ENCODE data around the gene DGCR6L. TPM values are rescaled to one million over a fixed set of nuclear protein-coding genes. Genes with fewer than 3 reads are reported as not detected.

DGCR6L gene
- total RNA-seq, 1 donor from 2014 or later, result 29.0 TPM

DNA sequence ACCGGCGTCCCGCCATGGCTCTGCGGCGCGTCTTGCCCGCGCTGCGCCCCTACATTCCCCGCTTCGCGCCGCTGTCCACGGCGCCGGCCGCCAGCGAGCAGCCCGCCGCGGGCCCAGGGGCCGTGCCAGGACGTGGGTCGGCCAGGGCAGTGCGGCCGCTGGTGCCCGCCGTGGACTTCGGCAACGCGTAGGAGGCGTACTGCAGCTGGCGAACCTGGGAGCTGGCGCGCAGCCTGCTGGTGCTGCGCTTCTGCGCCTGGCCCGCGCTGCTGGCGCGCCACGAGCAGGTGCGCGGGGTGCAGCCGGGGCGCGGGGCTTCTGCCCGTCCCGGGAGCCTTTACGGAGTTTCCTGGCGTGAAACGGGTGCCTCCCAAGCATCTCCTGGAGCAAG lies 20.1 kb downstream of the DGCR6L start:
- H3K27ac Mint-ChIP-seq, result no peak overlapping the region
- H3K4me3 Mint-ChIP-seq (ENCODE audit: low read depth), result peak overlapping the region; percentile 57
- no peaks in the 10 kb centered on the region for H3K9me3 Mint-ChIP-seq
- H3K4me1 Mint-ChIP-seq (ENCODE audit: low read depth), result peaks cover 2% of the 10 kb centered on the region
- no peak for DNase-seq (ENCODE audit: low spot score)
- no peaks in the 10 kb centered on the region for H3K36me3 Mint-ChIP-seq (ENCODE audit: low read depth)
- intact Hi-C loops (cut with micrococcal nuclease), result loop anchor here (2.0 kb wide), 1 partner anchor 21 kb away; the partner anchor contains the start of gene DGCR6L
- H3K27me3 Mint-ChIP-seq (ENCODE audit: low read depth), result peaks cover 26% of the 10 kb centered on the region

DNA sequence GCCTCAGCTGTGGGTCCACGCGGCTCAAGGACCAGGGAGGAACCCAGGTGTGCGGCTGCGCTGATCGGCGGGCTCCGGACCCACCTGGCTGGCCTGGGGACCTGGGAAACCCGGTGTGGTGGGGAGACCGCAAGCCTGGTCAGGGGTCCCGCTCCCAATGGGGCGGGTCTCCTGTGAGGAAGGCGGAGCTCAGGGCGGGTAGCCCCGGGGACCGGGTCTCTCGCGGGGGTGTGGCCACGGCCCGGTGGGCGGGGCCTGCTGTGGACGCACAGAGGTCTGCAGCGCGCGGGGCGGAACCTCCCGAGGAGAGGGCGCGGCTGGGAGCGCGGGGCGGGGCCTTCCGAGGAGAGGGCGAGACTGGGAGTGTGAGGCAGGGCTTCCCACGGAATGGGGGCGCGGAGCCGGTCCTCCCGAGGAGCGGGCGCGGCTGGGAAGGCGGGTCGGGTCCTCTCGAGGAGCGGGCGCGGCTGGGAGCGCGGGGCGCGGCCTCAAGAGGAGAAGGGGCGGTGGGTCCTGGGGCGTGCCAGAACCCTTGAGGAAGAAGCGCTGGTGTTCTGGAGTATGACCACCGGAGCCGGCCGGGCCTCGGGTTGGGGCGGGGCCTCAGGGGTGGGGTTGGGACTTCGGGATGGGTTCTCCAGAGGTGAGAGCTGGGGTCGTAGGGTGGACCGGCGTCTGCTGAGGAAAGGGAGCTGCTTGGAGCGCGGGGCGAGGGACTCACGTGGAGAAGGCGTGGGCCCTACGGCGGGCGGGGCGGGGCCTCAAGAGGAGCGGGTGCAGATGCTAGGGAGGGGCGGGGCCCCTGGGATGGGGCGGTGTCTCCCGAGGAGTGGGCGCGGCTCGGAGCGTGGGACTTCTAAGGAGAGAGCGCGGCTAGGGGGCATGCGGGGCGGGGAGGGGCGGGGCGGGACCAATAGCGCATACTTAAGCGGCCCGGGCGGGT lies 20.8 kb downstream of the DGCR6L start:
- Mint-ChIP-seq H3K4me1 (ENCODE audit: low read depth) (peaks cover 2% of the 10 kb centered on the region), H3K36me3 (ENCODE audit: low read depth) (no peaks in the 10 kb centered on the region), H3K27me3 (ENCODE audit: low read depth) (peaks cover 26% of the 10 kb centered on the region), H3K27ac (no peak overlapping the region), H3K9me3 (no peaks in the 10 kb centered on the region), H3K4me3 (ENCODE audit: low read depth) (peak overlapping the region; percentile 79)
- peak; percentile 87 for DNase-seq (ENCODE audit: low spot score)
- intact Hi-C loops (cut with micrococcal nuclease), result loop anchor here (2.0 kb wide), 1 partner anchor 22 kb away; the partner anchor contains the start of gene DGCR6L

DNA sequence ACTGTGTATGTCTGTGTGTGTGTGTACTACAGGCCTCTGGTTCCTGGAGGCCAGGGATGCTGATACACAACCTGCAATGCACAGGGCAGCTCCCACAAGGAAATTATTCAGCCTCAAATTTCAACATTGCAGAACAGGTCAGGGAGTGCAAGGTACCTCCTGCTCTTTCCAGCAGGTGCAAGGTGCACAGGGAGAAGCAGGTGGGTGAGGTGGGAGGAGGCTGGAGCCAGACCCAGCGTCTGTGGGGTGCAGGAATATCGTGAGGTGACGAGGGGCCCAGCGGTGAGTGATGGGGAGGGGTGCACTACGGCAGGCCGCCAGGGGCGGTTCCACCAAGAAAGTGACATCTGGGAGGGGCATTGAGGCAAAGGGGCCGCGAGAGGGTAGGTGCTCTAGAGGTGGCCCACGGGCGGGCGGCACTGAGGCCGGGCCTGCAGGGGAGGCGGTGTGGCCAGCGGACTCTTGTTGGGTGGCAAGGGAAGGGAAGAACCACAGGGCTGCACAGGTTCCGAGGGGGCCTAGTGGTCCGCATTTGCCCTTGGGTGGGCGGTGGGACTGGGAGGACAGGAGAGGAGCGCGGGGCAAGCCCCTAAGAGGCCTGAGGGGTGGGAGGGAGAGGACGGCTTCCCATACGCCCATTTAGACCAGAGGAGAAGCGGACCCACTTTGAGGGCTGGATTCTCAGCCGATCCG lies 21.6 kb downstream of the DGCR6L start:
- Mint-ChIP-seq H3K27me3 (ENCODE audit: low read depth) (peaks cover 26% of the 10 kb centered on the region), H3K27ac (no peak overlapping the region), H3K4me1 (ENCODE audit: low read depth) (peaks cover 2% of the 10 kb centered on the region), H3K9me3 (no peaks in the 10 kb centered on the region), H3K4me3 (ENCODE audit: low read depth) (peak overlapping the region; percentile 49), H3K36me3 (ENCODE audit: low read depth) (no peaks in the 10 kb centered on the region)
- DNase-seq (ENCODE audit: low spot score), result no peak
- intact Hi-C loops (cut with micrococcal nuclease), result loop anchor here (2.0 kb wide), 1 partner anchor 23 kb away; the partner anchor contains the start of gene DGCR6L

DNA sequence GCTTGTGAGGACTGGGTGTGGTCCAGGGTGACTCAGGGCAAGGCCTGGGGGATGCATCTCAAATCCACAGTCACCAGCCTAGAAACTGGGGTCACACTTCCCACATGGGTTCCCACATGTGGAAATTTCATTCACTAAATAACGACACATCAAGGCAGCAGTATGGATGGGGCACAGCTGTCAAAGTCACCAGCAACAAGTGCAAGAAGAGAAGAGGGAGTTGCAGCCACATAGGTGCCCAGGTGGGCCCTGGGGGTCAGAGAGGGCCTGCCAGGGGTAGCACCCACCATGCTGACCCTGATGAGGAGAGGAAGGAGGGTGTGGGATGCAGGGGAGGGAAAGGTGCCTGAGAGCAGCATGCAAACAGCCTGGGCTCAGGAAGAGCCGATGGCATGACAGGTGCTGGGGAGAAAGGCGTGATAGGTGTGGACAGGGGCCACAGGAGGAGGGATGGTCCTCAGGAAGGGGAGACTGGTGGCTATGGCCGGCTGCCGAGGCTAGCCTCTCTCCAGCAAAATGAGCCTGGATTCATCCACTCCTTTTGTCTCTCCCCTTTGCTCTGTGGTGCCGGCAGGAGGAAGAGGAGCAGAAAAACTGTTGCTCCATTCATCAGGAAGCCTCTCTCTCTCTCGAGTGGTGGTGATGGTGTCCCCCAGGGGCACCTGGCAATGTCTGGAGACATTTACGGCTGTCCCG lies 22.3 kb downstream of the DGCR6L start:
- DNase-seq (ENCODE audit: low spot score), result no peak
- intact Hi-C loops (cut with micrococcal nuclease), result loop anchor here (2.0 kb wide), 1 partner anchor 23 kb away; the partner anchor contains the start of gene DGCR6L
- no peaks in the 10 kb centered on the region for H3K9me3 Mint-ChIP-seq
- peak overlapping the region; percentile 49 for H3K4me3 Mint-ChIP-seq (ENCODE audit: low read depth)
- H3K4me1 Mint-ChIP-seq (ENCODE audit: low read depth), result no peaks in the 10 kb centered on the region
- H3K36me3 Mint-ChIP-seq (ENCODE audit: low read depth), result no peaks in the 10 kb centered on the region
- H3K27me3 Mint-ChIP-seq (ENCODE audit: low read depth), result peaks cover 23% of the 10 kb centered on the region
- no peak overlapping the region for H3K27ac Mint-ChIP-seq

DNA sequence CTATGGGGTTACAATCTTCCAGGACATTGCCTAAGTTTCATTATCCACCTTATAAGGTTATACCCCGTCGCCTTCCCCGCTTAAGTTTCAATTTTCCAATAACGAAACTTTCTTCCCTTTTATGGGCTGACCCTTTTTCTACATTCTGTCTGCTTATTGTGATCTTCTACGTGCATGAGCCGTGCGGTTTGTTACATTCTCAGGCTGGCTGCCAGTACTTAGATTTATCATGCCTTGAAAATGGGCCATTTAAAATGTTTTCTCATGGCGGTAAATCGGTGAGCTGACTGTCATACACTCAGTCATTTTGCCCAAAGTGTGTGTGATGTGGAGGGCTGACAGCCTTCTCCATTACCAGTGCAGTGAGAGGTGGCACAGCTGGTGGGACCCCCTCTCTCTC lies 23.3 kb downstream of the DGCR6L start:
- no peaks in the 10 kb centered on the region for H3K9me3 Mint-ChIP-seq
- H3K27ac Mint-ChIP-seq, result no peak overlapping the region
- H3K4me1 Mint-ChIP-seq (ENCODE audit: low read depth), result no peaks in the 10 kb centered on the region
- no peak for DNase-seq (ENCODE audit: low spot score)
- intact Hi-C loops (cut with micrococcal nuclease), result no loop called here
- no peaks in the 10 kb centered on the region for H3K36me3 Mint-ChIP-seq (ENCODE audit: low read depth)
- H3K4me3 Mint-ChIP-seq (ENCODE audit: low read depth), result no peak overlapping the region
- H3K27me3 Mint-ChIP-seq (ENCODE audit: low read depth), result peaks cover 19% of the 10 kb centered on the region

DNA sequence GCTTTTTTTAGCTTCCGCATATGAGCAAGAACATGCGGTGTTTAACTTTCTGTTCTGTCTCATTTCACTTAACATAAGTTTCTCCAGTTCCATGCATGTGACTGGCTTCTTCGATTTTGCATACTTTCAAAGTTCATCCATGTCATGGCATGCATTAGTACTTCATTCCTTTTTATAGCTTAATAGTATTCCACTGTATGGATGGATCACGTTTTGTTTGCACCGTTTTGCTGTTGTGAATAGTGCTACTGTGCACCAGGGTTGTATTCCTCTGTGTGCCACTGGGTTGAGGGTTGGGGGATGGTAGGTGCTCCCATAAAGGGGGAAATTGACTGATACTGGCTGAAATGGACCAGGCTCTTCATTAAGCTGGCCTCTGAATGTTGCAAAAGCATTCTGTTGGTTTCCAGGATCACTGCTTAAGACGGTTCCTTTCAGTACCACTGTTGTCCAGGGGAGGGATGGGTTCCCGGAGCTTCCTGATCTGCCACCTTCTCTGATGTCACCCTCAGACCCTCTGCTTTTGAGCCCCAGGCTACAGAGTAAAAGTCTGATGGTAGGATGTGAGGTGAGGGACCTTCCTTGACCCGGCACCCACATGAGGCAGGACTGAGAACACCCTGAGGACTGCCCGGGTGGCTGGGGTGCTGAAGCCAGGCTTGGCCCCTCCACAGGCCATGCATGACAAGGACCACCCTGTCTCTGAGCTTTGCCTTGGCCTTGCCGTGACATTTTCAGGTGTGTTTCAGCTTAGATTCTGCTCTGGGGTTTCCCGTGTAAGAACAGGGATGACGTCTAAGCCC lies 24.4 kb downstream of the DGCR6L start:
- no peaks in the 10 kb centered on the region for H3K4me1 Mint-ChIP-seq (ENCODE audit: low read depth)
- intact Hi-C loops (cut with micrococcal nuclease), result no loop called here
- peaks cover 11% of the 10 kb centered on the region for H3K27me3 Mint-ChIP-seq (ENCODE audit: low read depth)
- no peak overlapping the region for H3K4me3 Mint-ChIP-seq (ENCODE audit: low read depth)
- no peak for DNase-seq (ENCODE audit: low spot score)
- no peaks in the 10 kb centered on the region for H3K9me3 Mint-ChIP-seq
- H3K36me3 Mint-ChIP-seq (ENCODE audit: low read depth), result no peaks in the 10 kb centered on the region
- H3K27ac Mint-ChIP-seq, result no peak overlapping the region

DNA sequence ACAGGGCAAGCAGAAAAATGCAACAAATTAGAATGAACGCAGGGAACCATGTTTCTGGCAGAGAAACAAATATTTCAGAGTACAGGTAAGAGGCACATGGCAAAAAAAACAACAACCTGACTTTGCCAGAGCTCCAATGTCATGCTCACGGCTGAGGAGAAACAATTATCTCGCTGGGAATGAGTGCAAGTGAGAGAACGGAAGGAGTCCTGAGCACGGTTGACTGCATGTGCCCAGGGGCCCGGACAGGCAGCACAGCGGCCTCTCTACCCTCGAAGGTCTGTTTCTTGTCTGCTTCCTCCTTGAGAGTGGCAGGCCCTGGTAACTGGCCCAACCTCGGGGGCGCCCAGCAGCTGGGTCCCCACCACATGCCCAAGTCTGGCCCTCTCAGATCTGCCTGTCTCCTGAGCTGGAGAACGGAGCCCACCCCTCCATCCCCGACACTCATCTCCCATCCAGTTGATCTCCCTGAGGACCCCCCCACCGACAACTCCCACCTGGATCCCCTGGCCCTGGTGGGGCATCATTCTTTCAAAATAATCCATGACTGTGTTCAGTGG lies 27.1 kb downstream of the DGCR6L start:
- Mint-ChIP-seq H3K4me3 (ENCODE audit: low read depth) (no peak overlapping the region), H3K9me3 (no peaks in the 10 kb centered on the region)
- intact Hi-C loops (cut with micrococcal nuclease), result no loop called here

DNA sequence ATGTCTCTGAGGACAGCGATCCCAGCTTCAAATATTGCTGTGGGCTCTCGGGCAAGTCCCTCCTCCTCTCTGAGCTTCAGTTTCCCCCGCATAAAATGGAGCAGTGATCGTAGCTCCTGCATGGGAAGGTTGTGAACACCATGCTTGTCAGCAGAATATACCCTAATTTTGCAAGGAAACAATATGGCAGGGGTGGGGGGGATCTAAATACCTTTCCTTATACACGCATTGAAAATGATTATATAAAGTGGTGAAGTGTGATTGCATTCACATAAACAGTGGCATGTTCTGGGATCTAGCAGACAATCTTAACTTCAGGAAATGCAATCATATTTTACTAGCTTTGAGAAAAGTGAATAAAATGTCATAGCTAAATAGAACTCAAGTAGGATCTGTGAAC lies 27.8 kb downstream of the DGCR6L start:
- intact Hi-C loops (cut with micrococcal nuclease), result no loop called here
- H3K4me3 Mint-ChIP-seq (ENCODE audit: low read depth), result no peak overlapping the region
- no peaks in the 10 kb centered on the region for H3K4me1 Mint-ChIP-seq (ENCODE audit: low read depth)
- H3K9me3 Mint-ChIP-seq, result no peaks in the 10 kb centered on the region
- H3K27ac Mint-ChIP-seq, result no peak overlapping the region
- H3K36me3 Mint-ChIP-seq (ENCODE audit: low read depth), result no peaks in the 10 kb centered on the region
- H3K27me3 Mint-ChIP-seq (ENCODE audit: low read depth), result peaks cover under 1% of the 10 kb centered on the region
- no peak for DNase-seq (ENCODE audit: low spot score)

More for the DNA sequence above, 27.1 kb downstream of the DGCR6L start:
- DNase-seq (ENCODE audit: low spot score), result no peak
- no peaks in the 10 kb centered on the region for H3K4me1 Mint-ChIP-seq (ENCODE audit: low read depth)
- no peak overlapping the region for H3K27ac Mint-ChIP-seq
- H3K36me3 Mint-ChIP-seq (ENCODE audit: low read depth), result no peaks in the 10 kb centered on the region
- H3K27me3 Mint-ChIP-seq (ENCODE audit: low read depth), result peaks cover 6% of the 10 kb centered on the region

DNA sequence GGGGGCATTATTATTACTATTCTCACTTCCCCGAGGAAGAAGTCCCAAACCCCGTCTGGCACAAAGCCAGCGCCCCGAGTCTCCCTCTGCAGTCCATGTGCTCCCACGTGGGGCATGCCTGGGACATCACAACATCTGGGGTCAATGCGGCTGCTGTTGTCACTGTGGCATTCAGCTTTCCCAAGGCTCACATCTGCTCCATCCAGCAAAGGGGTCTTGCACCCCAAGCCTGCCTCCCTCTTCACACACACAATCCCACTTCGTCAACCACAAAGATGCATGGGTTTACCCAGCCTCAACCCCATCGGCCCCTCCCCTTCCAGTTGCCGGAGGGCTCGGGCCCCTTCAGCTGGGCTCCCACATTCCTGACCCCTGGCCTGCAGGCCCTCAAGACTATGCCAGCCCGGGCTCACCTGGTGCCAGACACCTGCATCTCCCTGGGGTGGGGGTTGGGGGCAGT lies 28.2 kb downstream of the DGCR6L start:
- Mint-ChIP-seq H3K36me3 (ENCODE audit: low read depth) (no peaks in the 10 kb centered on the region), H3K27me3 (ENCODE audit: low read depth) (no peaks in the 10 kb centered on the region), H3K4me3 (ENCODE audit: low read depth) (no peak overlapping the region), H3K27ac (no peak overlapping the region), H3K9me3 (no peaks in the 10 kb centered on the region), H3K4me1 (ENCODE audit: low read depth) (no peaks in the 10 kb centered on the region)
- intact Hi-C loops (cut with micrococcal nuclease), result no loop called here
- no peak for DNase-seq (ENCODE audit: low spot score)

DNA sequence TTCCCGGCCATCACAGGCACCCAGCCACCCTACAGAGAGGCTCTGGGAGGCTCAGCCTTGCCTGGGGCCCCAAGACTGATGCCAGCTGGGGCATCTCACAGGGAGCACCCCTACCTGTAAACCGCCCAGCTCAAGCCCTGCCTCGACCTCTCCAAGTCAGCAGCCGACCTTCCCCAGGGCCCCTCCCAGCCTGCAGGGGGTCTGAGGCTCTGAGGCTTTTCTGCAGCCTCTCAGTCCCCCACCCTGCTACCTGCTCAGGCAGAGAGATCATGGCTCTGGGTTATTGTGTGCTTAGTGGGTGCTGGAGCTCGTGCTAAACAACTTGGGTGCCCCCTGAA lies 28.6 kb downstream of the DGCR6L start:
- no peak for DNase-seq (ENCODE audit: low spot score)
- no peaks in the 10 kb centered on the region for H3K4me1 Mint-ChIP-seq (ENCODE audit: low read depth)
- H3K27ac Mint-ChIP-seq, result no peak overlapping the region
- no peak overlapping the region for H3K4me3 Mint-ChIP-seq (ENCODE audit: low read depth)
- no peaks in the 10 kb centered on the region for H3K27me3 Mint-ChIP-seq (ENCODE audit: low read depth)
- no peaks in the 10 kb centered on the region for H3K9me3 Mint-ChIP-seq
- intact Hi-C loops (cut with micrococcal nuclease), result no loop called here
- no peaks in the 10 kb centered on the region for H3K36me3 Mint-ChIP-seq (ENCODE audit: low read depth)

DNA sequence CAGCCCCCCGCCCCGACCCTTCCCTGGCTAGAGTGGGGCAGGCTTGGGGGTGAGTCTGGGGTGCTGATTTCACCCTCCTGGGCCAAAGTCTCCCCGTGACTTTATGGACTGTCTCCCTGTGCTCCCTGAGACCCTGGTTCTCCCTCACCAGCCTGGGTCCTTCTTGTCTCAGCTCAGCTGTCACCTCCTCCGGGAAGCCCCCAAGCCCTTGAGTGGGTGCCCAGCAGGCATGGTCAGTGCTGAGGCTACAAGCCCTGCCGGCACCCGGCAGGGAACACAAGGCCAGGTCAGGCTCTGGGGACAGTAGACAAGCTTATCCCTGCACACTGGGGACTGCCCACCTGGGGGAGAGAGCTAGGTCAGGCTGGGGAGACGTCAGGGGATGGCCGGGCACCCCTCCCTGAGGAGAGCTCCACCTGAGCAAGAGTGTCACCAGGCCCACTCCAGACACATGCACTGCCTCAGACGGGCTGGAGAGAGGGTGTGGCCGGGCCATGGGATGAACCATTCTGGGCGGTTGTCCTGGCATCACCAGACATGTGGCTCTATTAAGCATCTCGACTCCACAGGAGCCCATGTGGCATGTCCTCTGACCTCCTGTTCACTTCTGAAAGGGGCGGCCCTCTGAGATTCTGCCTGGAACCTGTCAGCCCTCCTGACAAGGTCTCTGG lies 29.1 kb downstream of the DGCR6L start:
- Mint-ChIP-seq H3K27ac (no peak overlapping the region), H3K9me3 (no peaks in the 10 kb centered on the region), H3K27me3 (ENCODE audit: low read depth) (no peaks in the 10 kb centered on the region), H3K4me1 (ENCODE audit: low read depth) (no peaks in the 10 kb centered on the region), H3K36me3 (ENCODE audit: low read depth) (no peaks in the 10 kb centered on the region), H3K4me3 (ENCODE audit: low read depth) (no peak overlapping the region)
- DNase-seq (ENCODE audit: low spot score), result no peak
- intact Hi-C loops (cut with micrococcal nuclease), result no loop called here
